HT-29 (cell line): ENCODE measurements around the gene C4BPA. TPM values are rescaled to one million over a fixed set of nuclear protein-coding genes. Genes with fewer than 3 reads are reported as not detected.

Experiments used
- DNase-seq: peaks from one replicate; pipeline ENCODE4 v3.0.0-alpha.2; 2015; ENCODE audit warnings: low spot score
- total RNA-seq: library from RNA; depleted of rRNA; stranded (reverse); fragments of >200 nt; shearing (Covaris generic); gene quantifications from 2 replicates; pipeline ENCODE4 v1.2.3, GENCODE V29; 2014; rRNA removed

C4BPA gene
- total RNA-seq = 0.18 and 1.1 TPM in 2 replicates

- peak; percentile 51 for DNase-seq
Measured at GRCh38 chr1:207103892-207104373, at the start of gene C4BPA. C4BPA (plus strand) TSS chr1:207104233; CDS start chr1:207113026, 8,793 bp downstream.

- no peak for DNase-seq
Measured at GRCh38 chr1:207054491-207054890, 49.5 kb upstream of the C4BPA start.

DNA sequence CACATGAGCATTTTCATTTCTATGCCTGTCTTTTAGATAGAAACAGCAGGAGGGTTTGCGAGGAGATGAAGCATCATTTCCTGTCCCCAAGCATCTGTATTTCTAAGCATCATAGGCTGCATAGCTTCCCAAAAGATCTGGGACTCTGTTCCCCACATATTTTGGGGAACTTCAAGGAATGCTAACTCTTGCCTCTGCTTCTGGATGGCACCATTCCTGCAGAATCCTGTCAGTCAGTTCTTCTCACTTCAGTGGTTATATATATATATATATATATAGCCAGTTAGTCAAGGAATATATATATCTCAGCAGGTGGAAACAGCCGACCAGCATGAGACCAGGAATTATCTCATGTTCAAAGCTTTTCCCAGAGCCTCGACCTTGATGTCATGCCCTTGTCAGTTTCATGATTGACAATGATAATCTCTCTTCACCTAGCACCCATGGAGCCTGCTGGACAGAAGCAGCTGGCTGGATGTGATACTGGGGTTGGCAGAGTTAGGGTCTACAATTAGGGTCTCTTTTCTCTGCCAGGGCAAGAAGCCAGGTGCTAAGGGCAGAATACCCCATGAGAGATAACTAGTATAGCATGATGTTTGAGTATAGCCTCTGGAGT is 48.5 kb upstream of the C4BPA start:
- DNase-seq = no peak

- DNase-seq = no peak
Measured at GRCh38 chr1:207056673-207057072, 47.4 kb upstream of the C4BPA start.

- no peak for DNase-seq
Measured at GRCh38 chr1:207058252-207058651, 45.8 kb upstream of the C4BPA start.

GRCh38 chr1:207058878-207059867 is 44.9 kb upstream of the C4BPA start:
- no peak for DNase-seq

GRCh38 chr1:207059881-207060280 is 44.2 kb upstream of the C4BPA start:
- no peak for DNase-seq

- no peak for DNase-seq
Measured at GRCh38 chr1:207060596-207060995, 43.4 kb upstream of the C4BPA start.

DNA sequence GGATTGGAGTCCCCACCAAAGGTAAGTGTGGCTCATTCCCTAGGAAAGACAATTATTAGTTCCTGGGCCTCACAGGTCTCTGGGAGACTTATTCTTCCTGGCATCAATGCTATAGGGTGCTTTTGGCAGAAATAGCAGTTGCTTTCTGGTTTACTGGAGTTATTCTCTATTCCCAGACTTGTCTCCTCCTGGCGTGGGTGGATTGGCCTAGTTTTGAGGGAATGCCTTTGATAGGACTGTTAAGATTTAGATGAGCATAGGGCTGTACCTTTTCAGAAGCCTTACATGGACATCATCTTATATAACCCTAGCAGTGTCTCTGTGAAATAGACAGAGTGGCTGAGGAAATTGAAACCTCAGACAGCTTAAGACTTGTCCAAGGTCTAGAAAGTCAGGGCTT is 42.0 kb upstream of the C4BPA start:
- DNase-seq = no peak

DNA sequence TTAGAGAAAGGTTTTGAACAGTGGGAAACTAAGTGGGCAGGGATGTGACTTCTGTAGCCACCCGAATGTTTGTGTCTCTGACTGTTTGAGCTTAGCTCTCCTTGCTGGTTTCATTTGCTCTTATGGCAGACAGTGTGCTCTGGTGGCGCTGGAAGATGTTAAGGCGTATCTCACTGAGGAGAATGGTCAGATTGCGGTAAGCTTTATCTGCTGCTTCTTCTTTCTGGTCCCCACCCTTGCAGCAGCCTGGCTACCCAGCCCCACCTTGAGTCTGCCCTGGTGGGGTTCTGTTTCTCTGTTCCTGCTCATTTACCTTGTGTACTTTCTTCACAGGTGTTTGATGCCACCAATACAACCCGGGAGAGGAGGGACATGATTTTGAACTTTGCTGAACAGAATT is 41.0 kb upstream of the C4BPA start:
- no peak for DNase-seq

DNA sequence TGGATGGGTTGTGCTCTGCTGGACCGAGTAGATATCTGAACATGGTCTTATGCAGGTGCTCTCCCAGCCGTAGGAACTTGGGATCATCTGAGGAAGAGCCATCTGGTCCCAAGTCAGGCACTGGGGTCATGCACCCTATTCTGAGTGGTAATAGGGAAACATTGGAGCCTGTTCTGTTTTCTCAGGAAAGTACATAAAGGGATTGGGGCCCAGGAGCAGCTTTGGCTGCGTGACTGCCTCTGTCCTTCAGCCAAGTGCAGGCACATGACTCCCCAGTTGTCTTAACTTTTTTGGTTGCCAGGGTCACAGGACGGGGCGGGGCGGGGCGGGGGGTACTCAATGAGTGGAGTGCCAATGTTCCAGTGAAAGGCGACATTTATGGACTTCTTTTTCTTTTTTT is 39.5 kb upstream of the C4BPA start:
- no peak for DNase-seq

- DNase-seq = no peak
Measured at GRCh38 chr1:207067185-207067584, 36.8 kb upstream of the C4BPA start.

DNA sequence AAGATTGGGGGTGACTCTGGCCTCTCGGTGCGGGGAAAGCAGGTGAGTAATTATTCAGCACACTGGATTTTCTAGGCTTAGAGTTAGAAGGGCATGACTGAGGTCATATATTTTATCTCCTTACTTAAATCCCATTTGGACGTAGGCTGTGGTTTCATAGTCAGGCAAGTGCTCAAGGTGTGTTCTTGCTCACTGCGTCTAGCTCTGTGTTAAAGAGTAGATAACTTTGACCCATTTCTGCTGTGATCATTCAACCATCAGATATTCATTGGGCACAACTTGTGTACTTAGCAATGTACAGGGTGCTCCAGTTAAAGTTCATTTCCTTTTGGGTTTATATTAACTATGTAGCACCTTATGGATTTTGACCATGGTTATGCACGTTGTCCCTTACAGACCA is 36.4 kb upstream of the C4BPA start:
- DNase-seq = no peak

- no peak for DNase-seq
Measured at GRCh38 chr1:207069061-207069460, 35.0 kb upstream of the C4BPA start.

- no peak for DNase-seq
Measured at GRCh38 chr1:207069858-207070506, 34.1 kb upstream of the C4BPA start.

DNA sequence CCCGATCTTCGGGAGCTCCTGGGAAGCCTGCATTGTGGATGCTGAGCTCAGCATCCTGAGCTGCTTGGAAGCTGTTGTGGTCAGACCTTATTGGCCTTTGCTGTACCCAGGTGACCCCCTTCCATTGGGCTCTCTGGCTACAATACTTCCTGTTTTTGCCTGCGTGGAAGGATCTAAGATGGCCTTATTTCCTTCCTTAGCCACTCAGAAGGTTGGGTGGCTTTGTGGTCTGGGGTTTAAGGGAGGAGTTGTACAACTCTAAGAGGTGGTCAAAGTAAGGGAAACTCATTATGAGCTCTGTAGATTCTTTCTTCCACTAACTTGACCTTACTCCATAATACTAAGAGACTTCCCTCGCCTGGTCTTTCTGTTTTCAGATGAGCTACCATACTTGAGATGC is 33.2 kb upstream of the C4BPA start:
- no peak for DNase-seq

GRCh38 chr1:207071426-207071825 is 32.6 kb upstream of the C4BPA start:
- no peak for DNase-seq

- no peak for DNase-seq
Measured at GRCh38 chr1:207072233-207072632, 31.8 kb upstream of the C4BPA start.

GRCh38 chr1:207073906-207074820 is 29.9 kb upstream of the C4BPA start:
- DNase-seq = no peak

- DNase-seq = no peak
Measured at GRCh38 chr1:207076181-207076955, 27.7 kb upstream of the C4BPA start.
